H1 (cell line): Measurements from ENCODE around the gene DBF4B. TPM values are rescaled to one million over a fixed set of nuclear protein-coding genes. Genes with fewer than 3 reads are reported as not detected.

Experiments
- CTCF ChIA-PET: fragments of 300-600 bp; sonication (Branson Sonifier 250); formaldehyde crosslinking; loops from one replicate; lab custom pipeline; 2021; ENCODE audit not compliant: partially characterized antibody; lab: Charles Lee
- POLR2A ChIA-PET: fragments of 300-600 bp; sonication (Branson Sonifier 250); formaldehyde crosslinking; loops from one replicate; lab custom pipeline; 2021; ENCODE audit warnings: inconsistent platforms; ENCODE audit not compliant: partially characterized antibody; lab: Charles Lee
- DNase-seq, 2 experiments: peaks; one replicate each; pipeline versions ENCODE4 v3.0.0 to v3.0.0-alpha.2; 2010 to 2022; ENCODE audit warnings: low spot score in 2 of 2, low read depth in 1 of 2, mixed read lengths in 1 of 2
- FAIRE-seq: peaks from 2 replicates; lab custom pipeline; 2011; peaks lifted over from hg19 to GRCh38; lab: Jason Lieb, UNC
- H2AFZ ChIP-seq: 2 replicates; pipeline ENCODE4 v1.8.1; 2012; ENCODE audit warnings: low read length, inconsistent platforms
- H2AK5ac ChIP-seq: 2 replicates; pipeline ENCODE4 v1.6.1; 2013; ENCODE audit warnings: low read depth, low read length
- H2BK120ac ChIP-seq: replicated peaks from 2 replicates; pipeline ENCODE3; 2013; ENCODE audit warnings: low read depth, low read length, inconsistent platforms
- H2BK12ac ChIP-seq: 2 replicates; pipeline ENCODE4 v1.6.1; 2013; ENCODE audit warnings: low read depth, low read length
- H2BK15ac ChIP-seq: 2 replicates; pipeline ENCODE4 v1.6.1; 2013; ENCODE audit warnings: low read length
- H2BK20ac ChIP-seq: 2 replicates; pipeline ENCODE4 v1.6.1; 2013; ENCODE audit warnings: low read length
- H2BK5ac ChIP-seq: 2 replicates; pipeline ENCODE4 v1.6.1; 2013; ENCODE audit warnings: low read depth, low read length
- H3K14ac ChIP-seq: 2 replicates; pipeline ENCODE4 v1.6.1; 2013; ENCODE audit warnings: inconsistent platforms; ENCODE audit not compliant: insufficient read length
- H3K18ac ChIP-seq: 2 replicates; pipeline ENCODE4 v1.6.1; 2013; ENCODE audit warnings: low read length; ENCODE audit errors: extremely low read depth
- H3K23ac ChIP-seq: 2 replicates; pipeline ENCODE4 v1.6.1; 2013; ENCODE audit warnings: inconsistent platforms; ENCODE audit not compliant: insufficient read length
- H3K23me2 ChIP-seq: 2 replicates; pipeline ENCODE4 v1.6.1; 2013; ENCODE audit warnings: low read depth, low read length
- H3K27ac ChIP-seq: 2 replicates; pipeline ENCODE4 v1.6.1; 2011; ENCODE audit warnings: low read depth, low read length, inconsistent platforms
- H3K27me3 ChIP-seq, 4 experiments: replicated peaks in 1 of 4; 1 replicate in 1 of 4; 2 replicates in 3 of 4; pipeline versions ENCODE4 v1.6.1 to v1.8.1; 2011 to 2013; ENCODE audit warnings: low read length in 3 of 4, mild to moderate bottlenecking in 3 of 4, inconsistent platforms in 2 of 4, mixed read lengths in 2 of 4, moderate library complexity in 1 of 4; ENCODE audit not compliant: control insufficient read depth in 3 of 4, insufficient read depth in 3 of 4; ENCODE audit errors: extremely low read depth in 1 of 4
- H3K36me3 ChIP-seq, 4 experiments: 2 replicates each; pipeline versions ENCODE4 v1.6.1 to v1.8.1; 2011 to 2013; ENCODE audit warnings: mild to moderate bottlenecking in 4 of 4, low read length in 3 of 4, moderate library complexity in 2 of 4, control low read depth in 1 of 4, inconsistent platforms in 1 of 4; ENCODE audit not compliant: insufficient read depth in 4 of 4, control insufficient read depth in 2 of 4
- H3K4ac ChIP-seq: replicated peaks from 2 replicates; pipeline ENCODE3; 2013; ENCODE audit warnings: low read length, low read depth, mixed read lengths, inconsistent platforms; ENCODE audit not compliant: insufficient read length
- H3K4me1 ChIP-seq, 4 experiments: replicated peaks in 1 of 4; 1 replicate in 1 of 4; 2 replicates in 3 of 4; pipeline versions ENCODE4 v1.6.1 to v1.8.1; 2011 to 2013; ENCODE audit warnings: low read length in 3 of 4, inconsistent platforms in 2 of 4, mixed read lengths in 1 of 4; ENCODE audit not compliant: insufficient read depth in 4 of 4, control insufficient read depth in 3 of 4
- H3K4me2 ChIP-seq, 2 experiments: 2 replicates each; pipeline versions ENCODE4 v1.6.1 to v1.8.1; 2011 to 2013; ENCODE audit warnings: low read depth in 2 of 2, low read length in 2 of 2, control low read depth in 1 of 2, inconsistent platforms in 1 of 2, mild to moderate bottlenecking in 1 of 2; ENCODE audit not compliant: insufficient read depth in 1 of 2
- H3K4me3 ChIP-seq, 4 experiments: fragments of 200-600, 300-600 bp in 1 of 4; sonication (generic), shearing (Covaris generic), sonication (Bioruptor Twin) in 1 of 4; 2 replicates each; pipeline versions ENCODE4 v1.5.1 to v1.8.1; 2011 to 2016; ENCODE audit warnings: low read length in 4 of 4, low read depth in 3 of 4, control low read depth in 2 of 4, inconsistent platforms in 2 of 4, mild to moderate bottlenecking in 2 of 4, mixed read lengths in 1 of 4, moderate library complexity in 1 of 4; ENCODE audit not compliant: insufficient read depth in 2 of 4; ENCODE audit errors: extremely low read depth in 1 of 4
- H3K56ac ChIP-seq: replicated peaks from 2 replicates; pipeline ENCODE3; 2013; ENCODE audit warnings: low read depth, mild to moderate bottlenecking, mixed read lengths, low read length, inconsistent platforms; ENCODE audit not compliant: insufficient read length
- H3K79me1 ChIP-seq: 2 replicates; pipeline ENCODE4 v1.6.1; 2013; ENCODE audit warnings: low read depth, low read length, control low read depth
- H3K79me2 ChIP-seq, 2 experiments: 2 replicates each; pipeline versions ENCODE4 v1.6.1 to v1.8.1; 2012 to 2013; ENCODE audit warnings: low read length in 2 of 2, mild to moderate bottlenecking in 2 of 2, inconsistent platforms in 1 of 2; ENCODE audit not compliant: insufficient read depth in 2 of 2, control insufficient read depth in 1 of 2
- H3K9ac ChIP-seq, 4 experiments: replicated peaks in 1 of 4; 1 replicate in 1 of 4; 2 replicates in 3 of 4; pipeline versions ENCODE4 v1.6.1 to v1.8.1; 2011 to 2013; ENCODE audit warnings: low read depth in 3 of 4, low read length in 3 of 4, control low read depth in 2 of 4, mild to moderate bottlenecking in 2 of 4, moderate library complexity in 2 of 4, inconsistent platforms in 1 of 4; ENCODE audit errors: extremely low read depth in 1 of 4
- H3K9me3 ChIP-seq, 2 experiments: 2 replicates each; pipeline versions ENCODE4 v1.6.1 to v1.8.1; 2012 to 2013; ENCODE audit warnings: mild to moderate bottlenecking in 2 of 2, moderate library complexity in 2 of 2, control low read depth in 1 of 2, inconsistent platforms in 1 of 2, low read depth in 1 of 2, low read length in 1 of 2, mixed read lengths in 1 of 2; ENCODE audit not compliant: insufficient read depth in 2 of 2
- H4K20me1 ChIP-seq, 2 experiments: replicated peaks in 1 of 2; 2 replicates each; pipeline versions ENCODE3 to v1.8.1; 2011 to 2013; ENCODE audit warnings: inconsistent platforms in 2 of 2, low read length in 2 of 2, mild to moderate bottlenecking in 1 of 2; ENCODE audit not compliant: insufficient read depth in 2 of 2, control insufficient read depth in 1 of 2
- H4K5ac ChIP-seq: 2 replicates; pipeline ENCODE4 v1.6.1; 2013; ENCODE audit warnings: low read length, low read depth, mixed read lengths, inconsistent platforms; ENCODE audit not compliant: insufficient read length
- H4K8ac ChIP-seq: 2 replicates; pipeline ENCODE4 v1.8.0; 2013; ENCODE audit warnings: mild to moderate bottlenecking, moderate library complexity, low read length, inconsistent platforms; ENCODE audit not compliant: insufficient read depth; ENCODE audit errors: extremely low read depth
- H4K91ac ChIP-seq: replicated peaks from 2 replicates; pipeline ENCODE3; 2013; ENCODE audit warnings: low read length, mixed read lengths, inconsistent platforms; ENCODE audit not compliant: insufficient read length
- EP300 ChIP-seq, 2 experiments: IDR thresholded peaks; 1 replicate in 1 of 2; 2 replicates in 1 of 2; pipeline ENCODE4 v1.6.1; 2011 to 2012; ENCODE audit warnings: low read depth in 2 of 2, low read length in 2 of 2, mild to moderate bottlenecking in 2 of 2, borderline replicate concordance in 1 of 2, inconsistent platforms in 1 of 2, moderate library complexity in 1 of 2
- JUN ChIP-seq: IDR thresholded peaks from 2 replicates; pipeline ENCODE4 v1.6.1; 2011; ENCODE audit warnings: low read depth, mild to moderate bottlenecking, improper control_type of control experiment, low read length
- KDM4A ChIP-seq: IDR thresholded peaks from one replicate; pipeline ENCODE4 v1.7.1; 2012; ENCODE audit warnings: low read depth, mild to moderate bottlenecking, moderate library complexity, low read length, inconsistent platforms; ENCODE audit not compliant: severe bottlenecking
- RBBP5 ChIP-seq: IDR thresholded peaks from 2 replicates; pipeline ENCODE4 v1.7.1; 2012; ENCODE audit warnings: low read depth, mild to moderate bottlenecking, inconsistent platforms, low read length, moderate library complexity, borderline replicate concordance
- whole genome bisulfite sequencing, 2 experiments: shearing (Covaris generic) in 1 of 2; methylation state at CpG; one replicate each; pipeline versions ENCODE4 v1.1.6 to v1.1.7; 2013 to 2015; ENCODE audit warnings: low lambda C conversion rate in 2 of 2, mixed read lengths in 2 of 2, inconsistent platforms in 1 of 2, low coverage in 1 of 2, missing lambda C conversion rate in 1 of 2; ENCODE audit not compliant: insufficient replicate concordance in 2 of 2, insufficient coverage in 1 of 2, insufficient read length in 1 of 2; ENCODE audit errors: extremely low coverage in 1 of 2, missing lambda C conversion rate in 1 of 2; 5-methylcytosine and 5-hydroxymethylcytosine counted together
- polyA plus RNA-seq, 7 experiments: library from polyadenylated mRNA; depleted of rRNA in 3 of 7; stranded (reverse) in 5 of 7; unstranded in 2 of 7; fragments of >200 nt in 5 of 7; fragments of 200-250 nt in 2 of 7; gene quantifications; 1 replicate in 5 of 7; 2 replicates in 1 of 7; 4 replicates in 1 of 7; pipeline versions ENCODE4 v1.2.1 to v1.2.3, GENCODE V29; 2011 to 2013; ENCODE audit warnings: missing spikeins in 2 of 7, mixed read lengths in 2 of 7
- total RNA-seq: library from RNA; stranded (reverse); fragmentation: NEBNext Ultra II Directional; extraction: Animal tissue kit (Norgen Biotek cat#: 25700); gene quantifications from 2 replicates; pipeline ENCODE4 v1.2.1, GENCODE V29; 2021

Gene DBF4B
- total and polyA plus RNA-seq, 2 of the 8 experiments (the other 6 are each of a cell fraction or from before 2014, with no cell fraction given) = 20.2 to 26.9 TPM

- Histone ChIP-seq H3K56ac (no peak overlapping the region), H2BK20ac (no peak overlapping the region), H3K9ac (no peak overlapping the region), H2BK12ac (no peak overlapping the region; the same call in 1 of the 2 replicates), H2BK5ac (no peak overlapping the region), H2AFZ (no peak overlapping the region), H3K14ac (no peak overlapping the region), H3K23ac (no peak overlapping the region), H3K18ac (no peak overlapping the region), H3K4me1 (peaks cover 0 to 26% (median 18%) of the 10 kb centered on the region in 4 experiments; a peak in 6 of 7 replicates), H2BK15ac (no peak overlapping the region), H2BK120ac (no peak overlapping the region), H3K79me1 (no peaks in the 10 kb centered on the region), H3K79me2 (no peaks in the 10 kb centered on the region), H4K91ac (no peak overlapping the region), H3K27ac (no peak overlapping the region), H3K23me2 (peaks cover 3% of the 10 kb centered on the region; the same call in 1 of the 2 replicates), H3K4me3 (no peak overlapping the region), H4K20me1 (no peaks in the 10 kb centered on the region), H3K4me2 (no peak overlapping the region), H2AK5ac (0 out of 2 replicates have a peak overlapping the region, but pooled peaks have one; percentile 9), H3K36me3 (no peaks in the 10 kb centered on the region), H3K9me3 (no peaks in the 10 kb centered on the region), H4K5ac (no peak overlapping the region), H3K4ac (no peak overlapping the region), H4K8ac (no peak overlapping the region), H3K27me3 (peaks cover 3 to 18% (median 12%) of the 10 kb centered on the region in 4 experiments; a peak in 6 of 7 replicates)
- DNase-seq (no peak), FAIRE-seq (no peak)
- 97% methylated on average over 11 of the region's 12 CpGs; no CpG with 5 or more reads in 1 of the 2 experiments for WGBS, 2 experiments
- POLR2A ChIA-PET = interaction anchor here (1.0 to 2.4 kb wide), 9 partner anchors 7 to 104 kb away, joined by 3 to 9 read pairs (median 4); no protein-coding TSS in a partner anchor
- CTCF ChIA-PET = interaction anchor here (0.5 to 26.7 kb wide), 21 partner anchors 8 to 411 kb away, joined by 3 to 577 read pairs (median 5); partner anchors contain the start of gene HIGD1B
- TF ChIP-seq JUN (no peak), EP300 (IDR thresholded peaks at IDR 0.05; ENCODE audit: borderline replicate concordance in 1 of 2, low read depth in 2 of 2, low read length in 2 of 2) (no peak), RBBP5 (no peak), KDM4A (no peak)
These were observed 71.7 kb downstream of the DBF4B start for GRCh38 chr17:44780161-44780560.
